ENCODE data around the gene SFXN1.

The SFXN1 gene

GRCh38 chr5:175576096-175576495 is 97.7 kb downstream of the SFXN1 start:
- no peak for DNase-seq

- no peak for DNase-seq
Observed at GRCh38 chr5:175576591-175576990, 98.2 kb downstream of the SFXN1 start.

Data from activated CD4-positive, alpha-beta T cell treated with anti-CD3 and anti-CD28 coated beads, Interleukin-2, amount 50 U/mL, for 48 hours (primary cell).